Breast epithelium (tissue), 4 donors: ENCODE data around the gene THBS2. TPM values are rescaled to one million over a fixed set of nuclear protein-coding genes. Genes with fewer than 3 reads are reported as not detected.
"Not testable (repeated sequence)": the region's sequence is repeated elsewhere in the genome, so short reads cannot be mapped to it uniquely, and the experiment has no call there.

Experiments
- DNase-seq, 2 donors: peaks; one replicate each; pipeline ENCODE4 v3.0.0-alpha.2; 2019; ENCODE audit warnings: low spot score in 2 of 2
- H3K27ac ChIP-seq, 2 donors: fragments of 200-600 bp; sonication (generic) in 1 of 2; one replicate each; pipeline ENCODE4 v1.5.1; 2016 to 2019; ENCODE audit warnings: mild to moderate bottlenecking in 1 of 2
- H3K27me3 ChIP-seq, 2 donors: fragments of 200-600 bp; sonication (generic) in 1 of 2; one replicate each; pipeline versions ENCODE4 v1.5.1 to v1.6.0; 2017 to 2019; ENCODE audit warnings: control low read depth in 1 of 2, mild to moderate bottlenecking in 1 of 2
- H3K36me3 ChIP-seq: fragments of 200-600 bp; one replicate; pipeline ENCODE4 v1.5.1; 2019
- H3K4me1 ChIP-seq, 2 donors: fragments of 200-600 bp; sonication (generic); one replicate each; pipeline ENCODE4 v1.5.1; 2016 to 2019; ENCODE audit warnings: control low read depth in 1 of 2
- H3K4me3 ChIP-seq, 3 donors: fragments of 200-600 bp; sonication (generic); 1 replicate in 2 of 3; 2 replicates in 1 of 3; pipeline ENCODE4 v1.5.1; 2016 to 2019; ENCODE audit warnings: mild to moderate bottlenecking in 3 of 3, moderate library complexity in 2 of 3
- H3K9me3 ChIP-seq, 2 donors: fragments of 200-600 bp; sonication (generic) in 1 of 2; one replicate each; pipeline ENCODE4 v1.5.1; 2016 to 2019; ENCODE audit warnings: control low read depth in 1 of 2
- CTCF ChIP-seq, 3 donors: fragments of 450-650 bp; IDR thresholded peaks; one replicate each; pipeline ENCODE4 v1.5.1; 2016 to 2017; ENCODE audit warnings: antibody characterized with exemption in 3 of 3, mild to moderate bottlenecking in 3 of 3, moderate library complexity in 3 of 3
- POLR2A ChIP-seq: fragments of 450-650 bp; IDR thresholded peaks from one replicate; pipeline ENCODE4 v1.6.1; 2016; ENCODE audit warnings: antibody characterized with exemption, mild to moderate bottlenecking, moderate library complexity
- POLR2AphosphoS5 ChIP-seq, 3 donors: sonication (generic); formaldehyde crosslinking; IDR thresholded peaks; one replicate each; pipeline ENCODE4 v1.6.1; 2017; ENCODE audit warnings: antibody characterized with exemption in 3 of 3
- intact Hi-C: fragments of 100-400 bp; cut with DNase I; formaldehyde crosslinking; loops from one replicate; pipeline ENCODE4 v1.15.1; 2023; ENCODE audit warnings: low total_unique reads
- total RNA-seq, 3 donors: library from RNA; depleted of rRNA; stranded (reverse); fragments of >200 nt; gene quantifications; one replicate each; pipeline ENCODE4 v1.1.0, GENCODE V29; 2016

The THBS2 gene
- 100 to 1,000 TPM in 1 of 3 donors, 10 to 100 TPM in 2; 31.9 to 145 (median 73.0) TPM for total RNA-seq

- peak within 1 kb of the TSS; percentile 46 to 66 (median 50) for H3K4me3 ChIP-seq
- H3K9me3 ChIP-seq: no peaks in the 10 kb centered on the region
- intact Hi-C loops: no loop called here
- H3K27ac ChIP-seq: peak within 1 kb of the TSS; percentile 75 to 86
- DNase-seq: peak in 1 of 2 donors; percentile 45
- no peaks in the 10 kb centered on the region for H3K4me1 ChIP-seq
- TF ChIP-seq POLR2A (peak; percentile 62), POLR2AphosphoS5 (IDR thresholded peaks at IDR 0.05) (peak; percentile 84 to 97 (median 95)), CTCF (IDR thresholded peaks at IDR 0.05) (no peak)
- peaks cover 0 to 8% of the 10 kb centered on the region in 2 donors for H3K27me3 ChIP-seq
- no peaks in the 10 kb centered on the region for H3K36me3 ChIP-seq
Observed at GRCh38 chr6:169253337-169254238, at the start of gene THBS2. THBS2 (minus strand) TSS chr6:169253846; CDS start chr6:169250784, 3,062 bp downstream.

GRCh38 chr6:169302716-169303115 lies 49.1 kb upstream of the THBS2 start:
- Histone ChIP-seq H3K4me3 (no peak overlapping the region), H3K4me1 (no peaks in the 10 kb centered on the region), H3K9me3 (peaks cover 0 to 4% of the 10 kb centered on the region in 2 donors), H3K27me3 (no peaks in the 10 kb centered on the region), H3K27ac (no peak overlapping the region), H3K36me3 (no peaks in the 10 kb centered on the region)
- TF ChIP-seq CTCF (IDR thresholded peaks at IDR 0.05) (no peak), POLR2A (no peak), POLR2AphosphoS5 (IDR thresholded peaks at IDR 0.05) (no peak)
- DNase-seq: no peak
- intact Hi-C loops: no loop called here

GRCh38 chr6:169302255-169302654 lies 48.6 kb upstream of the THBS2 start:
- H3K27ac ChIP-seq: no peak overlapping the region
- H3K27me3 ChIP-seq: no peaks in the 10 kb centered on the region
- H3K4me3 ChIP-seq: no peak overlapping the region
- no peak for TF ChIP-seq CTCF (IDR thresholded peaks at IDR 0.05)
- TF ChIP-seq POLR2A: no peak
- TF ChIP-seq POLR2AphosphoS5 (IDR thresholded peaks at IDR 0.05): no peak
- intact Hi-C loops: no loop called here
- H3K36me3 ChIP-seq: no peaks in the 10 kb centered on the region
- no peak for DNase-seq
- H3K9me3 ChIP-seq: peaks cover 0 to 4% of the 10 kb centered on the region in 2 donors
- no peaks in the 10 kb centered on the region for H3K4me1 ChIP-seq

- Histone ChIP-seq H3K4me3 (no peak overlapping the region), H3K9me3 (no peaks in the 10 kb centered on the region), H3K4me1 (no peaks in the 10 kb centered on the region), H3K27me3 (no peaks in the 10 kb centered on the region), H3K27ac (no peak overlapping the region), H3K36me3 (no peaks in the 10 kb centered on the region)
- no peak for TF ChIP-seq CTCF (IDR thresholded peaks at IDR 0.05)
- no peak for TF ChIP-seq POLR2A
- no peak for TF ChIP-seq POLR2AphosphoS5 (IDR thresholded peaks at IDR 0.05)
- DNase-seq: no peak
- intact Hi-C loops: no loop called here
Observed at GRCh38 chr6:169300916-169301315, 47.3 kb upstream of the THBS2 start.

- H3K27ac ChIP-seq: not testable (repeated sequence)
Observed at GRCh38 chr6:169298626-169299025, 45.0 kb upstream of the THBS2 start.

More at GRCh38 chr6:169298626-169299025, 45.0 kb upstream of the THBS2 start:
- not testable (repeated sequence) for H3K27me3 ChIP-seq, H3K36me3 ChIP-seq, H3K9me3 ChIP-seq, H3K4me3 ChIP-seq, DNase-seq, H3K4me1 ChIP-seq
- intact Hi-C loops: loop anchor here (5.0 kb wide), 1 partner anchor 124 kb away; no protein-coding TSS in a partner anchor
